IPS-18c (cell line): ENCODE data around the gene GPRIN3.
"Not testable (repeated sequence)": the region's sequence is repeated elsewhere in the genome, so short reads cannot be mapped to it uniquely, and the experiment has no call there.

Experiments
- H3K4me3 ChIP-seq: 2 replicates; pipeline ENCODE4 v1.7.0; 2013; ENCODE audit warnings: low read depth, mild to moderate bottlenecking, low read length, moderate library complexity; ENCODE audit not compliant: insufficient read depth
- H3K9me3 ChIP-seq: one replicate; pipeline ENCODE4 v1.6.1; 2013; ENCODE audit warnings: mild to moderate bottlenecking, low read length, moderate library complexity; ENCODE audit not compliant: control insufficient read depth, insufficient read depth

The GPRIN3 gene

DNA sequence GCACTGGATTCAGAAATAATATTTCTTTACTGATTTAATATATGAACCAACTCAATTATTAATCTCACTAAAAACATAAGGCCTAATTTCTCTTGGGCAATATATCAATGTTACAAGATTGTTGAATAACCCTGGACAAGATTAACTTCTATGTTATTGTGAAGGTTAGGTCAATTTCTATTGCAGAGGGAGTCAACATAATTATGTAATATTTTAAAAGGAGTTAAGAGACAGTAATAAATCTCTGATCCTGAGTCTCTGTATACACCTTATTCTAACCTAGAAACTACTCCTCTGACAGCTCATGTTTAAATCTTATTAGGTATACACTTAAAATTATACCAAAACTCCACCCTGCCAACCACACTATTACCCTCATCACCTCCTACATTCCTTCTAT, 15.1 kb upstream of the GPRIN3 start:
- H3K4me3 ChIP-seq, result no peak overlapping the region

DNA sequence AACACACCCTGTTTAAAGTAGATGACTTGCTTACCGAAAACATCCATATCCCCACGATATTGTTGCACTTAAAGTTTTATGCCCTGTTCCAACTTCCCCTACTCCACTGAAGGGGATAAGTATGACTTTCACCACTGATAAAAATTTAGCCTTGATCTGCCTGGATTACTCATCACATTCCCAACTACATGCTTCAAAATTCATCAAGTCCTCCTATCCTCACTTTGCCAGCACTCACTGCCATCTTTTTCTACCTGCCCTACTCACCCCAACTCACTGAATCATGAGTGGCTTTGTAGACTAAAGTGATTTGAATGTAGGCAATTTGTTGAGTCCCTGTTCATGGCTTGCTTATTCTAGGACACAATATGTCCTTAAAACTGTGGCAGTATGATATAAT, 12.2 kb upstream of the GPRIN3 start:
- no peaks in the 10 kb centered on the region for H3K9me3 ChIP-seq
- no peak overlapping the region for H3K4me3 ChIP-seq

More for the DNA sequence above, 15.1 kb upstream of the GPRIN3 start:
- no peaks in the 10 kb centered on the region for H3K9me3 ChIP-seq

DNA sequence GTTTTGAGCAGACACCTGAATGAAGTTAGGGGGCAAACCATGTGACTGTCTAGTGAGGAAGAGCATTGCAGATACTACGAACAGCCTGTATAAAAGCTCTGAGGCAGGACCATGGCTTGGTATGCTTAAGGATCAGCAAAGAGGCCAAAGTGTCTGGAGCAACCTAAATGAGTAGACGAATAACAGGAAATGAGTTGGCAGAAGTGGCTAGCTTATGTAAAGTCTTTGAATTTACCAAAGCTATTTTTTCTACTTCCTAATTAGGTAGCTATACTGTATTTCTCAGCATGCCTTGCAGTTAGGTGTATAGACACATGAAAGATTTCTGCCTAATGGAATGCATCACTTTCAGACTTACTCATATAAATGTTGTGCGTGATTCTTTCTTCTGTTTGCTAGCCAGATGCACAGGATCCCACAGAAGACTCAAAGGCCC, 9.3 kb upstream of the GPRIN3 start:
- no peaks in the 10 kb centered on the region for H3K9me3 ChIP-seq
- no peak overlapping the region for H3K4me3 ChIP-seq

DNA sequence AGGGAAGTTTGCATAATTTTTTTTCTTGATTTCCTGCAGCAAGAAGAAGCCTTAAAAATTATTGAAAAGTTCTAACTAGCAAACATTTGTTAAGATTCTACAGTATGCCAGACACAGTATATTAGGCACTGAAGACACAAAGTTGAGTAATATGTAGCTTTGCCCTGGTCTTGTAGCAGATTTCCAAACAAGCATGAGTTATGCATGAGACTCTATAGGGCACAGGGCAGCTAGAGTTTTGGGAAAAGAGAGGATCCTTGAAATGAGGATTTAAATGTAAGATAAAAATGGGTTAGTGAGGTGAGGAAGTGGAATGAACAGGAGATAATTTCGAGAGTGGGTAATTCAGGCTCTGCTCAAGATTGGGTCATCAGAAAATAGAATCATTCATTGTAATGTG, 8.6 kb upstream of the GPRIN3 start:
- H3K4me3 ChIP-seq, result no peak overlapping the region
- no peaks in the 10 kb centered on the region for H3K9me3 ChIP-seq

DNA sequence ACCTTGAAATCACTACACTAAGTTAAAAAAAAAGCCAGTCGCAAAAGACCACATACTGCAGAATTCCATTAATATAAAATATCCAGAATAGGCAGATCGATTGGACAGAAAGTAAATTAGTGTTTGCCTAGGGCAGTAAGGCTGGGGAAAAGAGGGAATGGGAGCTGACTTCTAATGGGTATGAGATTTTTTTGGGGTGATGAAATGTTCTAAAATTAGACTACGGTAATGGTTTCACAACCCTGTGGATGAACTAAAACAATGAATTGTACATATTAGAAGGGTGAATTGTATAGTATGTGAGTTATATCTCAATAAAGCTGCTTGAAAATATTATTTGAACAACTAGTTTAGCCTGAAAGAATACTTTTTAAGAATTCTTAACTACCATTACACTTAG, 6.7 kb upstream of the GPRIN3 start:
- Histone ChIP-seq H3K4me3 (no peak overlapping the region), H3K9me3 (no peaks in the 10 kb centered on the region)

DNA sequence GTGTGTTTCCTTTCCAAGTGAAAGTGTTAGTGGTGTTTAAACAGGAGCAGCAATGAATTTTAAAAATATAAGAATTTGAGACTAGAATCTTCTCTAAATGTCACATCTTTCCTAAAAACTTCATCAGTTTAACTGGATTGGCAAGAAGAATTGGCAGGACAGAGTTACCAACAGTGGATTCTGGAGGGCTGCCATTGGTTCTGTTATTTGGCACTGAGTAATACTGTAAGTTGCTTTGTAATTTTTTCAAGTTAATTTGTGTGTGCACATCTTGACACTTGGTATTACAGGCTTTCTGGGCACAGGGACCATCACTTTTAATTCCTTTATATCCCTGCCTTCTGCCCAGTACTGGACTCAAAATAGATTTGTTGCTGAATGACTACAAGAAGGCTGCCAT, 4.5 kb upstream of the GPRIN3 start:
- Histone ChIP-seq H3K9me3 (no peaks in the 10 kb centered on the region), H3K4me3 (no peak overlapping the region)

DNA sequence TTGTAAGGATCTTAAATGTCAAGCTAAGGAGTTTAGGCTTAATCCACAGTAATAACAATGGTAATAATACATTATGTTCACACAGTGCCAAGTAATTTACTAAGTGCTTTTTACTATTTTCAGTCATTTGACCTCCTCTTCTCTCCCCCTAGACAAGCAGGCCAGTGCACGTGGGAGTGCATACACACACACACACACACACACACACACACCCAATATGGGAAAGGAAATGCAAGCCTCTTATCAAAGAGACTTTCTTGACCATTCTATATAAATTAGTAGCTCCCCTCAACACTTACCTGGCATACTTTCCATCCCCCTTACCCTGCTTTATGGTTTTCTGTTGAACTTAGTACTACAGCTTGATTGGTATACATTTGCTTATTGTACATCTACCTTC, 3.8 kb upstream of the GPRIN3 start:
- H3K9me3 ChIP-seq, result no peaks in the 10 kb centered on the region

DNA sequence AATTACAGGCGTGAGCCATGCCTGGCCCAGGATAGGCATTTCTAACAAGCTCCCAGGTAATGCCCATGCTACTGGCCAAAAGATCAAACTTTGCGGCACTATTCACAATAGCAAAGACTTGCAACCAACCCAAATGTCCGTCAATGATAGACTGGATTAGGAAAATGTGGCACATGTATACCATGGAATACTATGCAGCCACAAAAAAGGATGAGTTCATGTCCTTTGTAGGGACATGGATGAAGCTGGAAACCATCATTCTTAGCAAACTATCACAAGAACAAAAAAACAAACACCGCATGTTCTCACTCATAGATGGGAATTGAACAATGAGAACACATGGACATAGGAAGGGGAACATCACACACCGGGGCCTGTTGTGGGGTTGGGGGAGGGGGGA, 1.6 kb upstream of the GPRIN3 start:
- H3K9me3 ChIP-seq, H3K4me3 ChIP-seq: not testable (repeated sequence)

More for the DNA sequence above, 3.8 kb upstream of the GPRIN3 start:
- no peak overlapping the region for H3K4me3 ChIP-seq

DNA sequence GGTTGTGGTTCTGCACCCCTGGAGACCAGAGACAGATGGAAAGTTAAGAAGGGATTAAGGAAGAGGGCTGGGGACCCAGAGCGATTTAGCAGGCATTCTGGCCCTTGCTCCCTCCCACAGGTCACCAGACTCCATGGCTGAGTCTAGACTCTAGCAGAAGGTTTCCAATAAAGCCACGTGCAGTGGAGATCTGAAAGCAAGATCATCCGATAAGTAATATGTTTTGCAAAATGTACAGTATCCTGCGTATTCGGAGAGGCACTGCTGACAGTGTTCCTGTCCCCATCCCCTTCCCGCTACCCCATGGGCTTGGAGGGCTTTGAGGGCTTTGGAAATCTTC, 531 bp upstream of the GPRIN3 start:
- Histone ChIP-seq H3K4me3 (peak overlapping the region; percentile 80; the same call in 1 of the 2 replicates), H3K9me3 (no peaks in the 10 kb centered on the region)

DNA sequence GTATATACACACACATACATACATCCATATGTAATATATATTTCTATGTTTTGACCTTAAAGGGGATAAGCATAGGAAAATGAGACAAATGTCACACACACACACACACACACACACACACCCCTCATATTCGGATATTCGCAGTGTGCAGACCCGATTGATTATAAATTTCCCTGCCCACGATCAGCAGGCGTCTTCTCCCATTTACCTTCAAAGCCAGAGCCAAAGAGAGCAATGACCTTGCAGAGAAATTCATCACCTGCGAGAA, 488 bp downstream of the GPRIN3 start:
- no peaks in the 10 kb centered on the region for H3K9me3 ChIP-seq
- peak overlapping the region; percentile 80; the same call in 1 of the 2 replicates for H3K4me3 ChIP-seq

DNA sequence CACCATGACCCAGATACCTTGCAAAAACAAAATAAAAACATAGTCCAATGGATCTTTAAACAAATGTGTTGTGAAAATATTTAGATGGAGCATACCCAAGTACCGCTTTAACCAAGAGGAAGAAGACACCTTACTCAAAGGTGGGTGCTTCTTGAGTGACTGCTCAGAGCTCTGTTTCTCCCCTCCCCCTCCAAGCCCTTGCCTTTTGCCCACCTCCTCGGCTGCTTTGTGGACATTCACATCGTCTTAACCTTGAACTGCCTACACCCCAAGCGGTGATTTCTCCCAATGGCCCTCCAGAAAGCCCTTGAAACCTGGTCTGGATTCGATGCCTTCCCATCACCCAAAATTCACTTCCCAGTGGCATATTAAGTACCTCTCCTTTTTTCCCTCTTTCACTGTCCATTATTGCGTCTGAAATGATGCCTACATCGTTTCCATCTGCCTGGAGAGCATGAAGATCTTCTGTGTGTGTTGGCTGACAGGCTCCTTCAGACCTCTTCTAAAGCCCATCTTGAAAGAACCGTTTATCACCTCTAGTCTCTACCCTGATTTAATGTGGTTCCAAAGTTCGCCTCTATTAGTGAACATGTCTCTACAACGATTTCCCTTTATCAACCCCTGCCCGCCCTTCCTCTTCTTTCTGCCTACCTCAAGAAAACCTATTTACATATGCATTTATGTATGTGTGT, 968 bp downstream of the GPRIN3 start:
- Histone ChIP-seq H3K9me3 (no peaks in the 10 kb centered on the region), H3K4me3 (no peak overlapping the region; the same call in 1 of the 2 replicates)

DNA sequence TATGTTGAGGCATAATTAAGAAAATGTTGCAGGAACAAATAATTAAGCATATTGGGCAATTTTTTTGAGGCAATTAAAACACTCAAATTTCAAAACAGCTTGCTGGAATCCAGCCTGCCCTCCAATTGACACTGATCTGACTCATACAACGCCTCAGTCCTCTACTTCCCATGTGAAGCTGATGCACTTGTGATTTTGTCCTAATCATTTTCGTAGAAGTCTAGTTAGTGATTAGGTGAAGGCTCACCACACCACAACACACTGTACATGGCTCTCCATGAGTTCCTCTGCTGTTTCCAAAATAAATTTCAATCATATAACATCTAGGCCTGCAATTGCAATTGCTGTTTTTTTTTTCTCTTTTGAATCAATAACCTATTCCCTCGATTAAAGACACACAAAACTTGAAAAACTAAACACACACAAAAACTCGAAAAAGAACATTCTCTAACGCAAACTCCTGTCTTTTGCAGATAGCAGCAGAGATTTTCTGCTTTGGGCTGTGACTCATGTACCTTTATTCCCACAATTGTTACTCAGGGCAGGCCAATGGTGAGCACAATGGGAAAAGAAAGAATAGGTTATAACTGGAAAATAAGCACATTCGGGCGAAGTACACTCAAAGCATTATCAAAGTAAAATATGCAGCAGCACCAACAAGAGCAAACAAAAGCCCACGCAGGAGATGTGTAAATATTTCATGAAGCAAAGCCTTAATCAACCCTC, 1.7 kb downstream of the GPRIN3 start:
- no peak overlapping the region; the same call in 1 of the 2 replicates for H3K4me3 ChIP-seq

DNA sequence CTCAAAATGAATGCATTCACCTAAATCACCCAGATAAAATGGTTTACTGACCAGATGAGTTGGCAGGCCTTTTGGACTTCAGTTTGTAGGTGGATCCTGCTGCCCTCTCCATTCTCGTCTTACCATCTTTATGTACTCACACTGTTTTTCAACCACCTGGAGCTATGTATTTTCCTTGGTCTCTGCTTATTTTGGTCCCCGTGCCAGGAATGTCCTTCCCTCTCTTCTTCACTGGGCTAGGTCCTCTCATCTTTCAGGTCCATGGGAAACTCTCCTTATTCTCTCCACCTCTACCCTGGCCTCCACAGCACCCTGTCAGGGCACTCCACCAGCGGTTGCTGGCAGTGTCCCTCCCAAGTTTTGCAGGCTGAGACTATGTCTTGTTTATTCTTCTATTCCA, 2.6 kb downstream of the GPRIN3 start:
- no peak overlapping the region for H3K4me3 ChIP-seq

More for the DNA sequence above, 1.7 kb downstream of the GPRIN3 start:
- H3K9me3 ChIP-seq, result no peaks in the 10 kb centered on the region

DNA sequence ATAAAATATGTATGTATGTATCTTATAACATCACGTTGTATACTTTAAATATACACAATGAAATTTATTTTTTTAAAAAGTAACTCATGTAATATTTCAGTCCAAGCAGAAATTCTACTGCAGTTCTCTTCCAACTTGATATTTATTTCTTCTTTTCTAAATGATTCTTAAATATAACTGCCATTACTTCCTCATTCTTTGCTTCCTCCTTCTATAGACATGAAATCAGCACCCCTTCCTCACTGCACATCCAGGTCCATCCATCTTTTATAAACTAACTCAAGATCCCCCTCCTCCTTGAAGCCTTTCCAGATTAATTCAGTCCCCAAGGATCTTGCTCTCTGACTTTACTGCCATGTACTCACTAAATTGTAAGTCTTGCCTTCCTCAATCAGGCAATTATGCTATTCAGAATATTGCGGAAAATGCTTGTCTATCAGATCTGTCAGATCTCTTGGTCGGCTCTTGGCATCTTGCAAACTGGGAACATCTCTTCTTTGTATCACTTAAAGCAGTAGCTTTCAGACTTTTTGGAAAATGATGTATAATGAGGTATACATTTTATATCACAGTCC, 3.7 kb downstream of the GPRIN3 start:
- Histone ChIP-seq H3K9me3 (no peaks in the 10 kb centered on the region), H3K4me3 (no peak overlapping the region)

More for the DNA sequence above, 2.6 kb downstream of the GPRIN3 start:
- H3K9me3 ChIP-seq, result no peaks in the 10 kb centered on the region

DNA sequence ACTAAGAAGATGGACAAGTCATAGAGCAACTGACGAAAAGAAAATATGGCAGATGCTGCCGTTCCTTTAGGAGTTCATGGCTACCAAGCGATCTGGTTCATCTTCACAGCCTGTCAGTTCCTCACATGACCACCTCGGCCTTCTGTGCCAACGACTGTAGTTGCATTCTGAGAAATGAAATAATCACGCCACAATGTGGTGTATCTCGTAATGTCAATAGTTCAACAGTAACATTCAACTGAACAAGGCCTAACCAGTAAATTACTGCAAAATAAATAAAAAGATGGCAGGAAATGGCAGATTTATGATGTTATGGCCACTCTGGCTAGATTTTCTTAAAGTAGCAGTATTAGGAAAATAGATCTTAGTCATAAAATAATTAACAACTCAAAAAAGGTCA, 4.4 kb downstream of the GPRIN3 start:
- H3K4me3 ChIP-seq, result no peak overlapping the region

DNA sequence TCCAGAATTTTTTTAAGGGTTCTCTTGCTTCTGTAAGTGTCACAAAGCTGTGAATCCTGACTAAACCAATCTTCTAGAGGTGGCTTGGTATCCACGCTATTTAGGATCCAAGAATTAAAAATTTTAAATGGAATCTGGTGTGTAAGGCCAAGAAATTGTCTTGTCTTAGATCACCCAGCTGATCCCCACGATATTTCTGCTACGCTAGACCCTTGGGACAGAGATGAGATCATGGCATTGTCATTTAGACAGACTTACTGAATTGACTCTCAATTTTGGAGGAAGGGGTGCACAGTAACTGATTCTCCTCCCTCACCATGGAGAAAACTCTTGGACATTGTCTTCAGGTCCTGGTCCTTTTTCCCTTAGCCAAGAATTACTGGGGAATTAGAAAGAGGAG, 5.7 kb downstream of the GPRIN3 start:
- Histone ChIP-seq H3K4me3 (no peak overlapping the region), H3K9me3 (no peaks in the 10 kb centered on the region)

More for the DNA sequence above, 4.4 kb downstream of the GPRIN3 start:
- H3K9me3 ChIP-seq, result no peaks in the 10 kb centered on the region

DNA sequence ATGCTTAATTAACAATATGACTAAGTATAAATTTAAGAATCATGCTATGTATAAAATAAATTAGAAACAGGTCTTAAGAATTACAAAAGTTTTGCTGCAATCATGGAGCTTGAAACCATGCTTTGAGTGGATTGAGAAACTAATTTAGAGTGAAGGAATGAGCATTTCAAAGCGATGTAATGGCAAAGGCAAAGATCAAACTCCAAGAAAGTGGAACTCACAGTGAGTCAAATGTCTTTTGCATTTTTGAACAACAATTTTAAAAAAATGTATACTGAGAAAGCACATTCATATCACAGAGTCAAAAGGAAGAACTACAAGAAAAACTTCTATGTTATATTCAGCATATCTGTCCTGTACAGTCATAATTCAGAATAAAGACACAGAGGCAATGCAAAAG, 6.6 kb downstream of the GPRIN3 start:
- H3K4me3 ChIP-seq, result no peak overlapping the region
- no peaks in the 10 kb centered on the region for H3K9me3 ChIP-seq

DNA sequence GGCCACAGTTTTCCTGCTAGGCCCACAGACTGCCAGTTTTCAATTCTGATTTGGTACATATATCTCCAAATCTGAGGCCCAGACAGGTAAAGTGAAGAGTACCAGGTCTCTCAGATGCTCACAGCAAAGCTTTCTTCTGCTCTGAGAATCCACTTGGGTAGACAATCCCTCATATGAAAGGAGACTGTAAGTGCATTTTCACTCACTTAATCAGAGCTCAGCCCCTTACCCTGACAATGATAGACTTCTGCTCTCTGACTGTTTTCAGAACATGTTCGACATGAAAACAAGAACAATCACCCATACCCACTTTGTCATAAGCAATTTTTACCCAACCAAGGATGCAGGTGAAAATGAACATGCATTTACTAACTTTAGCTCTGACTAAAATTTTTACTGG, 7.1 kb downstream of the GPRIN3 start:
- Histone ChIP-seq H3K4me3 (no peak overlapping the region), H3K9me3 (no peaks in the 10 kb centered on the region)
